GM19239 (cell line): ENCODE measurements around the gene KCNJ3.

Experiments
- DNase-seq: peaks from one replicate; pipeline ENCODE4 v3.0.0; 2011; ENCODE audit warnings: low spot score; ENCODE audit not compliant: insufficient read length
- FAIRE-seq: peaks from 2 replicates; lab custom pipeline; 2011; peaks lifted over from hg19 to GRCh38; lab: Jason Lieb, UNC

KCNJ3 gene

GRCh38 chr2:154698296-154698720 is at the start of gene KCNJ3:
KCNJ3 (plus strand) TSS chr2:154698695; CDS start chr2:154698776, 81 bp downstream.
- no peak for DNase-seq
- no peak for FAIRE-seq

DNA sequence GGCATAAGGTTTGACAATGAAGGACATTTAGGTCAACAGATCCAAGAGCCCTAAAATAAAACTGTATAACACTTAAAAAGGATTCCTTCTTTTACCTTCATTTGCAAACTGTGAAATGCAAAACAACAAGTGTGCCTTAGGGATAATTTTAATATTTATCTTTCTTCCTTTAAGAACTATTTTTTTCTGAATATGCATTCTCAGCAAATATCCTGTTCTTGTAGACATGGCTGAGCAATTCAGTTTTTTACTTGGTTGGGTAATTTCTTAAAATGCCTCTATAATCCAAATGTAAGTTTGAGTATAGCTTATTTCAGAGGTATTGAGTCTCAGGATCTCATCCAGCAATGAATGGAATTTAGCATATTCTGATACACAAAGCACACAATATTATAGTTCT is 43.0 kb upstream of the KCNJ3 start:
- DNase-seq, result no peak
- no peak for FAIRE-seq

GRCh38 chr2:154658854-154659253 is 39.6 kb upstream of the KCNJ3 start:
- no peak for DNase-seq
- no peak for FAIRE-seq

- DNase-seq, result no peak
- FAIRE-seq, result no peak
Measured at GRCh38 chr2:154664248-154664647, 34.2 kb upstream of the KCNJ3 start.

GRCh38 chr2:154670083-154670482 is 28.4 kb upstream of the KCNJ3 start:
- DNase-seq (no peak), FAIRE-seq (no peak)

DNA sequence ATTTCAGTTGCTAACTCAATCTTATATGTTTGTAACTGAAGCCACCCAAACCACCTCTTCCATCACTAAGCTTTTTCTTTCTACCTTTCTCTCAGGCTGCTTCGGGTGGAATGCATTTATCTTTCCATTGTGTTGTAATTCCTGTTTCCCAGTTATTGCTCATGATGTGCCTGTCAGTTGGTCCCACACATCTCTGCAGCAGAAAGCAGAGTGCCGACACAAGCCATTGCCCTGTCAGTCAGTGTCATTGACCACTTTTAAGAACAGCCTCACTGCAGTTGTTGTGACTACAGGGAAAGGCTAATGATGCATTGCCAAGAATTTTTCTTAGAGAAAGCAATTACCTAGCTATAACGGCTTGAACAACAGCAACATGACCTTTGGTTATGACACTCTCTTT is 24.8 kb upstream of the KCNJ3 start:
- no peak for FAIRE-seq
- DNase-seq, result no peak

DNA sequence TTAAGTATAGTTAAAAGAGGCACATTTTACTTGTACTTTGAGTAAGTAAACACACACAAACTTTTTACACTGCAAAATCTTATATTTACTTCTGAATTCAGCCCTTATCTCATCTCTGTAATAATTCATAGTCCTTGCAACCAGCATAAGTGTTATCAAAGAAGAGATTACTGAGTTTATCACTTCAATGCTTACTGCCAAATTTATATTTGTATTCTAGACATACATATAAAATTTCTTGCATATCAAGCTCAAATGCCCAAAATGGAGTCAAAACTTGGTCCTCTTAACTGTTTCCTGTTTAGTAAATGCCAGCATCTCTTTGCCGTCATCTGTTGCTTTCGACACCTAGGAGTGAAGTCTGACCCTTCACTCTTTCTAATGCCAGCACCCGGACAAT is 21.1 kb upstream of the KCNJ3 start:
- no peak for FAIRE-seq
- DNase-seq, result no peak

DNA sequence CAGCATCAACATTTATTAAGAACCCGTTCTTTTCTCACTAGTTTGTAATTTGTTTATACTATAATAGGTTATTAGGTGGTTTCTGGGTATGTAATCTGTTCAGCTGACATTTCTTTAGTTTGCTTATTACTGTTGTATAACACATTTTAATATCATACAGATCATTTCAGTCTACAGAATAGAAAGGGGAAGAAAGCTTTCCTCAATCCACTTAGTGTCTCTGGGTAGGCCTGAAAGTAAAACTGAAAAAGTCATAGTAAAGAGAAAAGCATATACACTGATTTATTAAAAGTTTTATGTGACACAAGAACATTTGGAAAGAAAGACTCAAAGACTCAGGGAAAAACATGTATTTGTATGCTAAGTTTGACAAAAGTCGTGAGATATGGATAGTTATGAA is 16.8 kb upstream of the KCNJ3 start:
- FAIRE-seq (no peak), DNase-seq (no peak)

GRCh38 chr2:154686162-154686561 is 12.3 kb upstream of the KCNJ3 start:
- DNase-seq (no peak), FAIRE-seq (no peak)

DNA sequence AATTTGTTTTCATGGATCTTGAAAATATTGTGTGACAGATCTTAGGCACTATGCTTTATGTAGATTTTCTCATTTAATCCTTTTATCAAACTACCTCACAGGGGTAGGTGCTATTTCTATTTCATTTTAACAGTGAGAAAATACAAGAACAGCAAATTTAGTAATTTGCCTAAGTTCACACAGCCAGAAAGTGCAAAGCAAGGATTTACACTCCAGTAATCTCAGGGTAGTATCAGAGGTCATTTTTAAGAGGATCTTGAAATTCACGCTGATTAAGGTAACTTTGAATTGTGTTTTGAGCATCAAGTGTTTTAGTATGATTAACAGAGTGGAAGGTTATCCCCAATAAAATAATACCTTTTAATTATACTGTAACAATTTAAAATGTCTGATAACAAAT is 10.1 kb upstream of the KCNJ3 start:
- DNase-seq (no peak), FAIRE-seq (no peak)

- no peak for FAIRE-seq
- no peak for DNase-seq
Measured at GRCh38 chr2:154689158-154689557, 9.3 kb upstream of the KCNJ3 start.

DNA sequence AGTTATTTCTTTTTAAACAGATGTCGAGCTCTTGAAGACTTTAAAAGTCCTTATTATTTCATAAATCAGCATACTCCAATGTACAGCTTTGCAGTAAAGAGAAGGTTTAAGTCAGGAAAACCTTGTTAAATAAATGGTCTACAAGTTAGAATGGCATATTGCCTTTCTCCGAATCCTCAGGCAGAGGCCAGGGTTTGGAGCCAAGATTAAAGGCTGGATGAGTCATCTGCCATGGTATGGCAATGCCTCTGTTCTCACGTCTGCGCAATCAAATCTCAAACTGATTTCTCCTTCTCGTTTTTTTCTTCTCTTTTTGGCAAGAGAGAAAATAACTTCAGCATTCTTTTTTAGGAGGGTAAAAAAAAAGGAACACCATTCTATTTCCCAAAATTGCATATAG is 5.6 kb upstream of the KCNJ3 start:
- DNase-seq (no peak), FAIRE-seq (no peak)

DNA sequence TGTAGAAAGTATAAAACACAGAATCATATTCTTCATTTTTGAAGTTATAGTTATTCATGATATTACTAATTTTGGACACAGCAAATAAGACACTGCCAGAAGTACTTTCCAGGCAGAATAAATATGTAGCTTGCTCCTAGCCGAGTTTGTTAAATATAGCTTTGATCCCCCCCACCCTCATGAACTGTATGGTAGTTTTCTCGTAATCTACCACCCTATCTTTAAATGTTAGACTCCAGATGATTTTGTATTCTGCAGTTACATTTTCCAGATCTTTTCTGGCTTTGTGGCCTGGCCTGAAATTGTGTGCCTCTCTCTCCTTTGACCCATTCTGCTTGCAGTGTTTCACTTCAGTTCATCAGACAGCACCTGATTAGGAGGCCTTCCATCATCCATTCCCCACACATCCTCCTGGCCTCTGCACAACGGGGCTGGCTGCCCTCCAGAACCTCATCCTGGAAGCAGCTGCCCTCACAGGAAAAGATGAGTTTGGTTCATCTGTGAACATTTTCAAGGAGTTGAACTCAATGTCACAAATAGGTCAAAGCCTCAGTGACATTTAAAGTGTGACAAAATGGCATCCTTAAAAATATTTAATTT is 4.7 kb upstream of the KCNJ3 start:
- DNase-seq, result no peak
- FAIRE-seq, result no peak

GRCh38 chr2:154694881-154695280 is 3.6 kb upstream of the KCNJ3 start:
- DNase-seq, result no peak
- no peak for FAIRE-seq

DNA sequence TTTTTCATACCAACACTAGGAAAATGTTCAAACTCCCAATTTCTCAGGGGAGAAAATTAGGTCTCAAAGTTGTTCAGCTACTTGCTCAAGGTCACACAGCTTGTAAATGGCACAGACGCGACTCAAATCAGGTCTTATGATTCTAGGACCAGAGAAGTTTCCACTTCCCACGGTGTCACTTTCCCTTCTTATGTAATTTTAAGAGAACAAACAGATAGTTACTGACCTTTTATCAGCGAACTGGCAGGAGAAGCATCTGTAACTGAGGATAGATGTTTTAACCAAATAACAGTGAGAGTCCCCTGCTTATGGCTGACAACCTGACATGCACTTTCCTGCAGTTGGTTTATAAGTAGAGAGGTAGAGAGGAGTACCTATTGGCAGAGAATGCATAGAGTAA is 2.1 kb upstream of the KCNJ3 start:
- FAIRE-seq, result no peak
- no peak for DNase-seq

DNA sequence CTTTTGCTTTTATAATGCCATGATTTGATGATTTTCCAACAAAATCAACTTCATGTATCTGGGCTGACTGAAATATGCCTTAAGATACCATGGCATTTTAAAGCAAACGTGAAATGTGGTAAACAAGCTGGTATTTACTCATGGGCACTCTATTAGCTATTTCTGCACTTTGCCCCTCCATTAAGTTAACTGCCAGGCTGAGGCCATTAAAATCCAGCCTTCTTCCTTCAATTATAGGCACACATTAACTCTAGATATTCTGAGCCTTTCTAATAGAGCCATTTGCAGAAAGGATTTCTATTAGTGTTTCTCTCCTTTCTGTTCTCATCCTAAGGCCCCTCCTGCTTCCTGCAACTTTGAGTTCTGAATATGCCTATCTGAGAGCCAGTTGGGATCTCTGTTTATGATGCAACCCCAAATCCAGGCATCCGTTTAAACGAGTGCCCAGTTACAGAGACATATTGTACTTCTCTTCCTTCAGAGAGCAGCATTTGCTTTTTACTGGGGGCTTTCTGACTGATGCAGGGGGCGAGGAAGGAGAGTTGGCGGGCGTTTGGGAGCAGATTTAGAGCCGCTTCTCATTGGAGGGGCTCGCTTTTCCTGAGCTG is 1.6 kb upstream of the KCNJ3 start:
- no peak for FAIRE-seq
- DNase-seq, result no peak

GRCh38 chr2:154697418-154698252 is 860 bp upstream of the KCNJ3 start:
- FAIRE-seq, result no peak
- no peak for DNase-seq

DNA sequence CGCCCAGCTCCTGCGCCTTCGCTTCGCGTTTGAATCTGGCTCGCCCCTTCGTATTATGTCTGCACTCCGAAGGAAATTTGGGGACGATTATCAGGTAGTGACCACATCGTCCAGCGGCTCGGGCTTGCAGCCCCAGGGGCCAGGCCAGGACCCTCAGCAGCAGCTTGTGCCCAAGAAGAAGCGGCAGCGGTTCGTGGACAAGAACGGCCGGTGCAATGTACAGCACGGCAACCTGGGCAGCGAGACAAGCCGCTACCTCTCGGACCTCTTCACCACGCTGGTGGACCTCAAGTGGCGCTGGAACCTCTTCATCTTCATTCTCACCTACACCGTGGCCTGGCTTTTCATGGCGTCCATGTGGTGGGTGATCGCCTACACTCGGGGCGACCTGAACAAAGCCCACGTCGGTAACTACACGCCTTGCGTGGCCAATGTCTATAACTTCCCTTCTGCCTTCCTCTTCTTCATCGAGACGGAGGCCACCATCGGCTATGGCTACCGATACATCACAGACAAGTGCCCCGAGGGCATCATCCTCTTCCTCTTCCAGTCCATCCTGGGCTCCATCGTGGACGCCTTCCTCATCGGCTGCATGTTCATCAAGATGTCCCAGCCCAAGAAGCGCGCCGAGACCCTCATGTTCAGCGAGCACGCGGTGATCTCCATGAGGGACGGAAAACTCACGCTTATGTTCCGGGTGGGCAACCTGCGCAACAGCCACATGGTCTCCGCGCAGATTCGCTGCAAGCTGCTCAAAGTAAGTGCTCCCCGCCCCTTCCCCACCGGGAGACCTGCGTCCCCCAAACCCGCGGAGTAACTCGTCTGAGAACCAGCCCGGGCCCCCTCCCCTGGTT is 453 bp downstream of the KCNJ3 start:
- DNase-seq, result no peak

DNA sequence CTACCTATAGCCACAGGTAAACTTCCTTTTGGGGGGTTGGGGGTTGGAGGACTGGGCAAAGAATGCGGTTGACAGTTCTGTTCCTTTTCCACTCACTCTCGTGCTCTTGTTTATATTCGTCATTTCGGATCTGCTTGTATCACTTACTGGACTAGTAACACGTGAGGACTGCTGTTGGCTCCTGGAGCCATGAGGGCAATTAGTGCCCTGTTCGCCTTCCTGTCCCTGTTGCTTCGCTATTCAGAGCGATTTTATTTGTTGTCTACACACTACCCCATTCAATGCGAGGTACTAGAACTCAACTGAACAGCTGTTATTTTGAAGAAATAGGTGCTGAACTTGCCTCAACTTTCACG is 1.1 kb downstream of the KCNJ3 start:
- no peak for DNase-seq

More for the DNA sequence above, 453 bp downstream of the KCNJ3 start:
- no peak for FAIRE-seq

GRCh38 chr2:154700136-154700535 is 1.6 kb downstream of the KCNJ3 start:
- DNase-seq, result no peak
- FAIRE-seq, result no peak

More for the DNA sequence above, 1.1 kb downstream of the KCNJ3 start:
- no peak for FAIRE-seq

- FAIRE-seq (no peak), DNase-seq (no peak)
Measured at GRCh38 chr2:154704991-154705390, 6.5 kb downstream of the KCNJ3 start.
